Esophagus squamous epithelium (tissue), 4 donors: ENCODE results near the gene SLC18A3.

Source experiments
- CTCF ChIP-seq, 6 experiments: fragments of 450-650 bp in 4 of 6; fragments of 200-600 bp in 2 of 6; sonication (generic) in 2 of 6; IDR thresholded peaks; one replicate each; pipeline ENCODE4 v1.5.1; 2016 to 2019; ENCODE audit warnings: antibody characterized with exemption in 6 of 6, mild to moderate bottlenecking in 4 of 6, moderate library complexity in 4 of 6
- POLR2A ChIP-seq, 4 donors: fragments of 450-650 bp; IDR thresholded peaks; one replicate each; pipeline ENCODE4 v1.6.1; 2017; ENCODE audit warnings: antibody characterized with exemption in 4 of 4, mild to moderate bottlenecking in 4 of 4, moderate library complexity in 3 of 4

GRCh38 chr10:49600046-49600445 lies 10.1 kb upstream of the SLC18A3 start:
- TF ChIP-seq POLR2A (IDR thresholded peaks at IDR 0.05) (no peak), CTCF (IDR thresholded peaks at IDR 0.05) (no peak)
